ENCODE data around the gene LPCAT2. TPM values are rescaled to one million over a fixed set of nuclear protein-coding genes. Genes with fewer than 3 reads are reported as not detected.

The LPCAT2 gene
- total RNA-seq, 2 donors from 2014 or later = 10.8 to 13.6 TPM

DNA sequence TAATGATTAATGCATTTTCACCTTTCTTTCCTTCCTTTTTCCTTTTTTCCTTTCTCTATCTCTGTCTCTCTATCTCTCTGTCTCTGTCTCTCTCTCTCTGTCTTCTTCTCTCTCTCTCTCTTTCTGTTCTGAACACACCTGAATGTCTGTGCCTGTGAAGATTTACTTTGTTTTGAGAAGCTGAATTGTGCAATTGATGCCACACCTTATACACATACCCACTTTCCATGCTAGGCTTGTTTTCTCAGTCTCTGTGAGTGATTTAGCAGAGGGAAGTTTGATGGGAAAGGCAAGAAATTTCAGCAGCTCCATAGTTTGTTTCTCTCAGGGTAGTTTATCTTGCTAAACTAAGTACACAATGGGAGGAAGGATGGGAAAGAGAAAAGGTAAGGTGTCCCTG is 48.3 kb downstream of the LPCAT2 start:
- Histone ChIP-seq H3K27ac (no peak overlapping the region), H3K36me3 (no peaks in the 10 kb centered on the region), H3K4me1 (replicated peaks) (peaks cover 10% of the 10 kb centered on the region), H3K27me3 (replicated peaks; ENCODE audit: insufficient read depth) (no peaks in the 10 kb centered on the region), H3K4me3 (no peak overlapping the region), H3K9me3 (no peaks in the 10 kb centered on the region)
- DNase-seq (ENCODE audit: low spot score) = no peak
- TF ChIP-seq POLR2A (IDR thresholded peaks at IDR 0.05) = no peak
- no peak for TF ChIP-seq POLR2AphosphoS5 (IDR thresholded peaks at IDR 0.05)
- TF ChIP-seq, protein P1, sequence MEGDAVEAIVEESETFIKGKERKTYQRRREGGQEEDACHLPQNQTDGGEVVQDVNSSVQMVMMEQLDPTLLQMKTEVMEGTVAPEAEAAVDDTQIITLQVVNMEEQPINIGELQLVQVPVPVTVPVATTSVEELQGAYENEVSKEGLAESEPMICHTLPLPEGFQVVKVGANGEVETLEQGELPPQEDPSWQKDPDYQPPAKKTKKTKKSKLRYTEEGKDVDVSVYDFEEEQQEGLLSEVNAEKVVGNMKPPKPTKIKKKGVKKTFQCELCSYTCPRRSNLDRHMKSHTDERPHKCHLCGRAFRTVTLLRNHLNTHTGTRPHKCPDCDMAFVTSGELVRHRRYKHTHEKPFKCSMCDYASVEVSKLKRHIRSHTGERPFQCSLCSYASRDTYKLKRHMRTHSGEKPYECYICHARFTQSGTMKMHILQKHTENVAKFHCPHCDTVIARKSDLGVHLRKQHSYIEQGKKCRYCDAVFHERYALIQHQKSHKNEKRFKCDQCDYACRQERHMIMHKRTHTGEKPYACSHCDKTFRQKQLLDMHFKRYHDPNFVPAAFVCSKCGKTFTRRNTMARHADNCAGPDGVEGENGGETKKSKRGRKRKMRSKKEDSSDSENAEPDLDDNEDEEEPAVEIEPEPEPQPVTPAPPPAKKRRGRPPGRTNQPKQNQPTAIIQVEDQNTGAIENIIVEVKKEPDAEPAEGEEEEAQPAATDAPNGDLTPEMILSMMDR (IDR thresholded peaks at IDR 0.05) = no peak
- intact Hi-C loops (cut with DNase I) = no loop called here

- H3K27ac ChIP-seq = no peak overlapping the region
- intact Hi-C loops (cut with DNase I) = no loop called here
- TF ChIP-seq POLR2AphosphoS5 (IDR thresholded peaks at IDR 0.05) (peak; percentile 92), POLR2A (IDR thresholded peaks at IDR 0.05) (no peak)
- TF ChIP-seq, protein P1 (IDR thresholded peaks at IDR 0.05) = peak in 1 of 4 experiments; percentile 23
- no peaks in the 10 kb centered on the region for H3K36me3 ChIP-seq
- DNase-seq (ENCODE audit: low spot score) = peak; percentile 63
- peaks cover 10% of the 10 kb centered on the region for H3K4me1 ChIP-seq (replicated peaks)
- no peaks in the 10 kb centered on the region for H3K9me3 ChIP-seq
- no peak overlapping the region for H3K4me3 ChIP-seq
- no peaks in the 10 kb centered on the region for H3K27me3 ChIP-seq (replicated peaks; ENCODE audit: insufficient read depth)
These were observed 50.4 kb downstream of the LPCAT2 start for GRCh38 chr16:55559233-55559632.

DNA sequence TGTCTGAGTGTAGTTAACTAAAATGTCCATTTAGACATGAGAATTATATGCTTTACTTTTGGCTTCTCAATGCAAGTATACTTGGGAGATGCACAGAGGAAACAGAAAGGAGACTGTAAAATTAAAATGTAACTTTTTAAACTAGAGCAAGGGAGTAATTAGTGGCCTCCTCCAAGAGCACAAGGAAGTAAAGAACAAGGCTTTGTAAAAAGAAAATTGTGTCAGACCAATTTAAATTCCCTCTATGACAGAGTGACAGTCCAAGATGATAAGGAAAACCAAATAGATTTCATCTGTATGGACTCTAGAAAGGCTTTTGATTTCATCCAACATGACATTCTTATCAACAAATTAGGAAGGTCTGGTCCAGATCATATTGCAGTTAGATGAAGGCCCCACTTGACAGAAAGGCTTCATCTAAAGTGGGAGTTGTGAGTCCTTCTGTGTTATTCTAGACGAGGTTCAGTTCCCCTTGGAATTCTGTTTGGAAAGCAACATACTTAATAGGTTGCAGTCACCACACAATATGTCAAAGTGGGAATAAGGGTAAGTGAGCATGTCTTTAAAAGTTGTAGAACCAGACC is 51.2 kb downstream of the LPCAT2 start:
- TF ChIP-seq, protein P1 (IDR thresholded peaks at IDR 0.05) = no peak
- TF ChIP-seq POLR2A (IDR thresholded peaks at IDR 0.05) (no peak), POLR2AphosphoS5 (IDR thresholded peaks at IDR 0.05) (no peak)
- no peak overlapping the region for H3K27ac ChIP-seq
- H3K4me1 ChIP-seq (replicated peaks) = peaks cover 10% of the 10 kb centered on the region
- intact Hi-C loops (cut with DNase I) = no loop called here
- H3K36me3 ChIP-seq = no peaks in the 10 kb centered on the region
- no peak for DNase-seq (ENCODE audit: low spot score)
- 41% methylated on average over 1 of the region's 1 CpG for WGBS
- no peaks in the 10 kb centered on the region for H3K9me3 ChIP-seq
- no peaks in the 10 kb centered on the region for H3K27me3 ChIP-seq (replicated peaks; ENCODE audit: insufficient read depth)
- no peak overlapping the region for H3K4me3 ChIP-seq

GRCh38 chr16:55561319-55561848 is 52.5 kb downstream of the LPCAT2 start:
- Histone ChIP-seq H3K36me3 (no peaks in the 10 kb centered on the region), H3K27me3 (replicated peaks; ENCODE audit: insufficient read depth) (no peaks in the 10 kb centered on the region), H3K4me1 (replicated peaks) (peaks cover 10% of the 10 kb centered on the region), H3K4me3 (no peak overlapping the region), H3K9me3 (no peaks in the 10 kb centered on the region), H3K27ac (no peak overlapping the region)
- WGBS = 71% methylated on average over 2 of the region's 2 CpGs
- intact Hi-C loops (cut with DNase I) = no loop called here
- no peak for DNase-seq (ENCODE audit: low spot score)
- TF ChIP-seq, protein P1 (IDR thresholded peaks at IDR 0.05) = no peak
- TF ChIP-seq POLR2AphosphoS5 (IDR thresholded peaks at IDR 0.05) (no peak), POLR2A (IDR thresholded peaks at IDR 0.05) (no peak)

GRCh38 chr16:55562936-55563335 is 54.1 kb downstream of the LPCAT2 start:
- peaks cover 10% of the 10 kb centered on the region for H3K4me1 ChIP-seq (replicated peaks)
- TF ChIP-seq, protein P1 (IDR thresholded peaks at IDR 0.05) = no peak
- no peak for TF ChIP-seq POLR2A (IDR thresholded peaks at IDR 0.05)
- no peak for TF ChIP-seq POLR2AphosphoS5 (IDR thresholded peaks at IDR 0.05)
- WGBS = 97% methylated on average over 1 of the region's 1 CpG
- intact Hi-C loops (cut with DNase I) = no loop called here
- DNase-seq (ENCODE audit: low spot score) = no peak
- H3K4me3 ChIP-seq = no peak overlapping the region
- no peaks in the 10 kb centered on the region for H3K36me3 ChIP-seq
- H3K9me3 ChIP-seq = no peaks in the 10 kb centered on the region
- no peak overlapping the region for H3K27ac ChIP-seq
- H3K27me3 ChIP-seq (replicated peaks; ENCODE audit: insufficient read depth) = no peaks in the 10 kb centered on the region
